Measurements from ENCODE around the gene TNS1. TPM values are rescaled to one million over a fixed set of nuclear protein-coding genes. Genes with fewer than 3 reads are reported as not detected.

TNS1 gene
- total RNA-seq, 1 donor from 2014 or later = 1,334 TPM

DNA sequence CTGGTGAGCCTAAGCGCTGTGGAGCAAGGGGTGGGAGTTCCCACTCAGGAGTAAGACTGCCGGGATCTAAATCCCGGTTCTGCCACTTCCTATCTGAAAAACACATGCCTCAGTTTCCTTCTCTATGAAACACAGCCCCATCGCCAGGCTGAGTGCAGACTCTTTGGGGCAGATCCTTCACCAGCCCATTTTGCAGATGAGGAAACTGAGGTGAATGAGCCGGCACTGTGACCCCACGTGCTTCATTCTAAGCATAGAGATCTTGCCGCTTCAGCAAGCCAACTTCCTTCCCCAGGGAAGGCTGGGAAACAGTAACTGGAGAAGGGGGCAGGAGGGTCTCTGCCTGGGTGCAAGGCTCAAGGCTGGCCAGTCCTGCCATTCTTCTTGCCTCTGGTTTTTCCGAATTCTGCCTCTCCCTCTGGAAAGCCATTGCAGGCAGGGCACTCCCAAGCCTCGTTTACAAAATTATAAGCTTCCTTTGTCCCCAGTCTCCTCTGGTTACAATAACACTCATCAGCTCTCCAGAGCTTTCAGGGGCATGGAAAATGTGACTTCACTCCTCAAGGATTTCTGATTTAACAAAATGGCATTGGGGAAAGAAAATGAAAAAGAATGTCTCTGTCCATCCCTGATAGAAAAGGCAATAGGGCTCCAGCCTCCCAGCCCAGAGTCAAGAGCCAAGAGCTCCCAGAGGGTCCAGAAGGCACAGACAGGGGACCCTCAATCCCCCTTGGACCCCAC lies 249.2 kb downstream of the TNS1 start:
- TF ChIP-seq, protein P1, sequence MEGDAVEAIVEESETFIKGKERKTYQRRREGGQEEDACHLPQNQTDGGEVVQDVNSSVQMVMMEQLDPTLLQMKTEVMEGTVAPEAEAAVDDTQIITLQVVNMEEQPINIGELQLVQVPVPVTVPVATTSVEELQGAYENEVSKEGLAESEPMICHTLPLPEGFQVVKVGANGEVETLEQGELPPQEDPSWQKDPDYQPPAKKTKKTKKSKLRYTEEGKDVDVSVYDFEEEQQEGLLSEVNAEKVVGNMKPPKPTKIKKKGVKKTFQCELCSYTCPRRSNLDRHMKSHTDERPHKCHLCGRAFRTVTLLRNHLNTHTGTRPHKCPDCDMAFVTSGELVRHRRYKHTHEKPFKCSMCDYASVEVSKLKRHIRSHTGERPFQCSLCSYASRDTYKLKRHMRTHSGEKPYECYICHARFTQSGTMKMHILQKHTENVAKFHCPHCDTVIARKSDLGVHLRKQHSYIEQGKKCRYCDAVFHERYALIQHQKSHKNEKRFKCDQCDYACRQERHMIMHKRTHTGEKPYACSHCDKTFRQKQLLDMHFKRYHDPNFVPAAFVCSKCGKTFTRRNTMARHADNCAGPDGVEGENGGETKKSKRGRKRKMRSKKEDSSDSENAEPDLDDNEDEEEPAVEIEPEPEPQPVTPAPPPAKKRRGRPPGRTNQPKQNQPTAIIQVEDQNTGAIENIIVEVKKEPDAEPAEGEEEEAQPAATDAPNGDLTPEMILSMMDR (IDR thresholded peaks at IDR 0.05) = no peak
- no peak overlapping the region for H3K4me3 ChIP-seq
- H3K27me3 ChIP-seq = no peaks in the 10 kb centered on the region
- H3K9me3 ChIP-seq = no peaks in the 10 kb centered on the region
- intact Hi-C loops (cut with DNase I) = loop anchor here (2.0 kb wide), 3 partner anchors 39 to 1071 kb away; no protein-coding TSS in a partner anchor
- H3K4me1 ChIP-seq = peaks cover 12 to 67% of the 10 kb centered on the region in 2 donors
- peaks cover under 1 to 37% of the 10 kb centered on the region in 2 donors for H3K36me3 ChIP-seq
- H3K27ac ChIP-seq = peak overlapping the region; percentile 80 to 87
- peak in 1 of 2 donors; percentile 76 for DNase-seq (ENCODE audit: low spot score in 2 of 2)

DNA sequence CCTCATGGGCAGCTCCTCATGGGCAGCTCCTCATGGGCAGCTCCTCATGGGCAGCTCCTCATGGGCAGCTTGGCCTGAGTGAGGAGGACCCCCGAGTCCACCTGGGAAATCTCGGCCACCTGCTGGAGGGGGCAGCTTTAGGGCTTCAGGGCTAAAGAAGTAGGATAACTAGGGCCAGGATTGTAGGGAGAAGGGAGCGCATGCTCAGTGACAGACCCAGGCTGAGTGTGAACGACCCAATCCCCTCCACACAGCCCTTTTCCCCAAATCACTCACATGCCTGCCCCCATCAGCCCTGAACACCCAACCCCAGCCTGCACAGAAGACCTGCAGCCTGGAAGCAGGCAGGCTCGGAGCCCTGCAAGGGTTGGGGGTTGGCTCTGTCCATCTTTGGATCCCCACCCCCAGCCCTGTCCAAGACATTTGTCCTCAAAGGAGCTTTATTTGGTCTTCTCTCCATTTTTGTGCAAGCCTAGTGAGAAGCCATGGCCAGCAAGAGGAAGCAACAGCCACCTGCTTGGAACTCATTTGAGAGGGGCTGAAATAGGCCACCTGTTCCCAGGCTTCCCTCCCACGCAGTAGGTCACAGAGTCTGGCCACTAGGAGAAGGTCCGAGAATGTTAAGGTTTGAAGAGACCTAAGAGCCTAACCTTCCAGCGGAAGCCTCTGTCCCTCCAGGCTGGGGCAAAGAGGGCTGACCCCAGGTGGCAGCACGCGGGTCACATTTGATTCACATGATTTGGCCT lies 249.9 kb downstream of the TNS1 start:
- no peaks in the 10 kb centered on the region for H3K9me3 ChIP-seq
- H3K4me3 ChIP-seq = no peak overlapping the region
- intact Hi-C loops (cut with DNase I) = loop anchor here (2.0 kb wide), 1 partner anchor 100 kb away; no protein-coding TSS in a partner anchor
- H3K27ac ChIP-seq = peak overlapping the region; percentile 80 to 87
- no peak for DNase-seq (ENCODE audit: low spot score in 2 of 2)
- peaks cover 12 to 71% of the 10 kb centered on the region in 2 donors for H3K4me1 ChIP-seq
- H3K36me3 ChIP-seq = peaks cover 0 to 32% of the 10 kb centered on the region in 2 donors
- TF ChIP-seq, protein P1 (IDR thresholded peaks at IDR 0.05) = no peak
- H3K27me3 ChIP-seq = no peaks in the 10 kb centered on the region

DNA sequence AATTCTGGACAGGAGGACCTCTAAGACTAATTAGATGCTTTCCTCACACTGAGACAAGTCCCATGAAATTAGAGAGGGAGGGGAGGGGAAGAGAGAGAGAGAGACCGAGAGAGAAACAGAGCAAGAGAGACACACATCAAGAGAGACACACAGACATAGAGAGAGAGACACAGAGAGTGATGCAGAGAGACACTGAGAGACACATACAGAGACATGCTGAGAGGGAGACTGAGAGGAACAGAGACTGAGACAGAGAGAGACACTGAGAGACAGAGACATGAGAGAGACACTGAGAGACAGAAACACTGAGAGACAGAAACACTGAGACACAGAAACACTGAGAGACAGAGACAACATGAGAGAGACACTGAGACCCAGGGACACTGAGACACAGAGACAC lies 250.8 kb downstream of the TNS1 start:
- intact Hi-C loops (cut with DNase I) = loop anchor here (2.0 kb wide), 1 partner anchor 99 kb away; no protein-coding TSS in a partner anchor

DNA sequence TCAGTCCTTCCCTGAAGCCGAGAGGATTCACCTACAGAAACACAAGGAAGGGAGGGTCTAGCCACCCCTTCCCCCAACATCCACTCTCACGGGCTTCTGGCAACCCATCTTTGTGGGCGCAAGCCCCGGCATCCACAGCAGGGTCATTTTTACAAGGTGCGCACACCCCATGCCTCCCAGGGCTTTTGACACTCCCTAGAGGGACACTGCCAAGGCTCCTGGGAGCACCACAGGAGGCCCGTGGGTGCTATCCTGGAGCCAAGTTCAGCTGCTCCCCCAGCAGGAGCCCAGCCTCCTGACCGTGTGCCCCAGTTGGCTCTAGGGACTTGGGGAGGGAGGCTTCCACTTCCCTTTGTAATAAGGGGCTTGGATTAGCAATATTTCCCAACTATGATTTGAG lies 251.6 kb downstream of the TNS1 start:
- H3K27me3 ChIP-seq = no peaks in the 10 kb centered on the region
- DNase-seq (ENCODE audit: low spot score in 2 of 2) = no peak
- H3K27ac ChIP-seq = peak overlapping the region; percentile 80 to 87
- no peak overlapping the region for H3K4me3 ChIP-seq
- peaks cover 0 to 27% of the 10 kb centered on the region in 2 donors for H3K36me3 ChIP-seq
- no peaks in the 10 kb centered on the region for H3K9me3 ChIP-seq
- intact Hi-C loops (cut with DNase I) = no loop called here
- peaks cover 14 to 72% of the 10 kb centered on the region in 2 donors for H3K4me1 ChIP-seq
- TF ChIP-seq, protein P1 (IDR thresholded peaks at IDR 0.05) = no peak

More for the DNA sequence above, 250.8 kb downstream of the TNS1 start:
- H3K27ac ChIP-seq = peak overlapping the region; percentile 80 to 87
- H3K9me3 ChIP-seq = no peaks in the 10 kb centered on the region
- no peaks in the 10 kb centered on the region for H3K27me3 ChIP-seq
- no peak overlapping the region for H3K4me3 ChIP-seq
- TF ChIP-seq, protein P1 (IDR thresholded peaks at IDR 0.05) = no peak
- peaks cover 0 to 25% of the 10 kb centered on the region in 2 donors for H3K36me3 ChIP-seq
- H3K4me1 ChIP-seq = peaks cover 14 to 75% of the 10 kb centered on the region in 2 donors
- no peak for DNase-seq (ENCODE audit: low spot score in 2 of 2)

Other genes with a start within 250 kb of the TNS1 start
- not detected for gene RUFY4, start 66.3 kb upstream of the TNS1 start, total RNA-seq
- gene CXCR2, start 123.0 kb upstream of the TNS1 start, total RNA-seq = not detected
- gene CXCR1, start 164.0 kb upstream of the TNS1 start, total RNA-seq = not detected
- gene ARPC2, start 214.2 kb upstream of the TNS1 start, total RNA-seq = 237 TPM

Measured in ascending aorta (tissue), 2 donors.